Stimulated activated naive B cell treated with anti-CD40 and anti-IgM and Interleukin-4, amounts not matched to agents 10 μg/mL and 1 μg/mL and 100 μg/mL, for 72 hours (primary cell): ENCODE results near the gene MRPS18A.
A peak's percentile ranks its signal among the peaks of the same experiment; 100 is the strongest.

Experiments
- ATAC-seq, 2 donors: fragments of 150-1000 bp; cut with Tn5 transposase; replicated peaks; 2 replicates each; pipeline ENCODE4 v1.10.0; 2021; ENCODE audit warnings: moderate library complexity in 1 of 2
- DNase-seq: peaks from one replicate; pipeline ENCODE4 v3.0.0; 2021
- H3K27ac Mint-ChIP-seq: one replicate; pipeline ENCODE4 v1.8.0; 2022; ENCODE audit warnings: mild to moderate bottlenecking, mixed read lengths
- H3K27me3 Mint-ChIP-seq, 2 donors: one replicate each; pipeline ENCODE4 v1.8.0; 2022; ENCODE audit warnings: mixed read lengths in 2 of 2
- H3K36me3 Mint-ChIP-seq, 2 donors: one replicate each; pipeline ENCODE4 v1.8.0; 2022; ENCODE audit warnings: mixed read lengths in 2 of 2, mild to moderate bottlenecking in 1 of 2
- H3K4me1 Mint-ChIP-seq, 2 donors: one replicate each; pipeline ENCODE4 v1.8.0; 2022; ENCODE audit warnings: mixed read lengths in 2 of 2, mild to moderate bottlenecking in 1 of 2
- H3K4me3 Mint-ChIP-seq, 2 donors: one replicate each; pipeline ENCODE4 v1.8.0; 2022; ENCODE audit warnings: mild to moderate bottlenecking in 2 of 2, mixed read lengths in 2 of 2, moderate library complexity in 1 of 2
- H3K9me3 Mint-ChIP-seq, 2 donors: one replicate each; pipeline ENCODE4 v1.8.0; 2022; ENCODE audit warnings: mixed read lengths in 2 of 2, mild to moderate bottlenecking in 1 of 2

The MRPS18A gene

DNA sequence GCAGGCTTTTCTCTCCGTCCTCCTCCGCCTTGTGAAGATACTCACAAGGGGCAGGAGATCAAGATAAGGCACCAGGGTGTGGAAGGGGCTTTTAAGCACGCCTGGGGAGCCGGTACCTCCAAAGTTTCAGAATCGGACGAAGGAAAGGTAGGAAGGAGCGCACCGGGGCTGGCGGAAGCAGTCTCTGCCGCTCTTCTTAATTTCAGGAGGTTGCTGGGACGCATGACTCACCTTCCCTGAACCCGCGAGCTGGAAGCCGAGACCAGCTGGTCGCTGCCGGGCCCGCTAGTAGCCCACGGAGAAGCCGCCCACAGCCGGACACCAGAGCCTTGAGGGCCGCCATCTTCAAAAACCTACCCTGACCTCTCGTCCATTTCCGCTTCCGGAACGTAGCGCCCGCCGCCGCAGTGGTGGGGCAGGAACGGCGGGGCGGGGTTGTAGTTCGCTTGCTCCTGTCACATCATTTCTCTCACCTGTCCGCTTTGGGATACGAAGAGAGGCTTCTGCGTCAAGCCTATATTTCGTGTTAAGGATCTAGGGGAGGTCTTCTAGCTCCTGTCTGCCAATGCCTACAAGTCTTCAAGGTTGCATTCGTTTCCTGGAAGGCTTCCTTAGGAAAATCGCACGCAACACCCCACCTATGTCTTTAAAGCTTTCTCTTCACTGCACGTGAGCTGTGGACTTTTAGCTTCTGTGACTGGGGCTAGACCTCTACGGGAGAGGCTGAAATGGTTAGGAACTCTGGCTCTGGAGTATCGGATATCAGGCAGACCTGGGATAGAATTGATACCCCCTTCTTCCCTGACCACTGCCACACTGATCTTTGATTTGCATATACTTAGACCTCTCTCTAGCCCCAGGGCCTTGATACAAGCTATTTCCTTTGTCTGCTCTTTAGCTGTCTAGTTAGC, at the start of gene MRPS18A:
TSS of gene MRPS18A (minus strand) at position 355 of the 911 bp plus-strand sequence. CDS start at position 343, 12 bp downstream.
- peak within 1 kb of the TSS; percentile 91 for H3K27ac Mint-ChIP-seq
- H3K27me3 Mint-ChIP-seq: no peaks in the 10 kb centered on the region
- peak within 1 kb of the TSS; percentile 87 to 93 for H3K4me3 Mint-ChIP-seq
- DNase-seq (peak; percentile 74), ATAC-seq (peak; percentile 92 to 97)
- no peaks in the 10 kb centered on the region for H3K9me3 Mint-ChIP-seq
- peaks cover 27 to 44% of the 10 kb centered on the region in 2 donors for H3K4me1 Mint-ChIP-seq
- peaks cover 3 to 16% of the 10 kb centered on the region in 2 donors for H3K36me3 Mint-ChIP-seq

GRCh38 chr6:43736844-43737243, 49.3 kb upstream of the MRPS18A start:
- H3K36me3 Mint-ChIP-seq: no peaks in the 10 kb centered on the region
- peaks cover 22 to 25% of the 10 kb centered on the region in 2 donors for H3K4me1 Mint-ChIP-seq
- DNase-seq (no peak), ATAC-seq (no peak)
- no peaks in the 10 kb centered on the region for H3K27me3 Mint-ChIP-seq
- peaks cover 0 to 4% of the 10 kb centered on the region in 2 donors for H3K9me3 Mint-ChIP-seq
- no peak overlapping the region for H3K4me3 Mint-ChIP-seq
- no peak overlapping the region for H3K27ac Mint-ChIP-seq

GRCh38 chr6:43736211-43736786, 48.7 kb upstream of the MRPS18A start:
- H3K4me3 Mint-ChIP-seq: no peak overlapping the region
- H3K27me3 Mint-ChIP-seq: no peaks in the 10 kb centered on the region
- no peak overlapping the region for H3K27ac Mint-ChIP-seq
- H3K4me1 Mint-ChIP-seq: peaks cover 22 to 25% of the 10 kb centered on the region in 2 donors
- H3K36me3 Mint-ChIP-seq: no peaks in the 10 kb centered on the region
- H3K9me3 Mint-ChIP-seq: peaks cover 4 to 7% of the 10 kb centered on the region in 2 donors
- DNase-seq: no peak
- no peak for ATAC-seq

- Mint-ChIP-seq H3K27me3 (no peaks in the 10 kb centered on the region), H3K36me3 (no peaks in the 10 kb centered on the region), H3K4me1 (peaks cover 22 to 23% of the 10 kb centered on the region in 2 donors), H3K9me3 (peaks cover 8 to 9% of the 10 kb centered on the region in 2 donors), H3K27ac (no peak overlapping the region), H3K4me3 (no peak overlapping the region)
- DNase-seq (no peak), ATAC-seq (no peak)
These were observed 48.1 kb upstream of the MRPS18A start for GRCh38 chr6:43735642-43736199.

DNA sequence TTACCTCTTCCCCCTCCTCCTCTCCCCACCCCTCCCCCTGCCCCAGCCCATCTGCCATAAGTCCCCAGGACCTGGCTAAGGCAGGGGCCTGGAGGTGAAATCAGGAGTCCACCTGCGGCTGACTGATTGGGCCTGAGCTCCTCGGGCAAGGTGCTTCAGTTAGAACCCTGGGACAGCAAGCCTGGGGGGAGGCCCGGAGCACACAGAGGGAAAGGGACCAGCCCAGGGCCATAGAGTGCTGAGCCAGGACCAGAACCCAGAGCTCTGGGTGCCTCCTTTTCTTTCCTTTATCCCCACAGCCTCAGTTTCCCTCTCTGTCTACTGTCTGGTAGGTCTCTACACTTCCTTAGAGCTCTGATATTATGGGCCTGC, 46.7 kb upstream of the MRPS18A start:
- Mint-ChIP-seq H3K27ac (no peak overlapping the region), H3K36me3 (no peaks in the 10 kb centered on the region), H3K4me3 (peak overlapping the region in 1 of 2 donors; percentile 26), H3K27me3 (no peaks in the 10 kb centered on the region), H3K9me3 (peaks cover 11 to 13% of the 10 kb centered on the region in 2 donors), H3K4me1 (peaks cover 18 to 19% of the 10 kb centered on the region in 2 donors)
- peak; percentile 7 to 20 for ATAC-seq
- DNase-seq: no peak

DNA sequence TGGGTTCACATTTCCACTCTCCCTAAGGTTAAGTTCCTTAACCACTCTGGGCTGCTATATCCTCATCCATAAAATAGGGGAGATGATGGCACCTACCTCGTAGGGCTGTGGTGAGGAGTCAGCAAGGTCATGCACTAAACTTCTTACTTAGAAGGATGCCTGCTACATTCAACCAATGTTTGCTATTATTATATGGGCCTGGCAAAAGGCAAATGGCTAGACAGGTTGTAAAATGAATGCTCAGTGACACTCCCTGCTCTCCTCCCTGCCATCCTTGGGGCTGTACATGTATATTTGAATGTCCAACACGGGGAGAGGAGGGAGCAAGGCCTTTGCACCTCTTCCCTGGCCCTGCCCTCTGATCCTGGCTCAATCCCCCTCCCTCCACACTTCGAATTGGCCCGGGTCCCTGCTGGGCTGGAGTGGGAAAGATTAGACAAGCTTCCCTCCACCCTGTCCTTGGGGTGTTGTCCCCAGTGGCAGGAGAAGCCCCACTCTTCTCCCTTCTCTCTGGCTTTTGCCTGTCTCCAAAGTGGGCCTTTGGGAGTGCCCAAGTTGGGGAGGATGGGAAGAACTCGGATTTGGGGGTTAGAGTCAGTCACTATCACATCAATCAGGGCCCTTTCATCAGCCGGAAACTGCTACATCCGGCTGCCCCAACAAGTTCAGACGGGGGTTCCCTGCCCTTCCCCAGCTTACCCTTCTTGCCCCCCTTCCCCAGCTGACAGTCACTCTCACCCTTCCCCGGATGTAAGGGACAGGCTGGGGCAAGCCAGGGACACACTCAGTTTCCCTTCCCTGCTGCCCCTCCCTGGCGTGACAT, 46.1 kb upstream of the MRPS18A start:
- DNase-seq (no peak), ATAC-seq (peak; percentile 60 to 77)
- peaks cover 18 to 19% of the 10 kb centered on the region in 2 donors for H3K4me1 Mint-ChIP-seq
- no peak overlapping the region for H3K4me3 Mint-ChIP-seq
- no peaks in the 10 kb centered on the region for H3K27me3 Mint-ChIP-seq
- H3K27ac Mint-ChIP-seq: peak overlapping the region; percentile 77
- peaks cover 11 to 13% of the 10 kb centered on the region in 2 donors for H3K9me3 Mint-ChIP-seq
- no peaks in the 10 kb centered on the region for H3K36me3 Mint-ChIP-seq

GRCh38 chr6:43730634-43731033, 43.0 kb upstream of the MRPS18A start:
- Mint-ChIP-seq H3K9me3 (peaks cover 11 to 13% of the 10 kb centered on the region in 2 donors), H3K4me3 (no peak overlapping the region), H3K36me3 (no peaks in the 10 kb centered on the region), H3K4me1 (peaks cover 16% of the 10 kb centered on the region in 2 donors), H3K27ac (no peak overlapping the region), H3K27me3 (peaks cover 8 to 11% of the 10 kb centered on the region in 2 donors)
- no peak for ATAC-seq
- no peak for DNase-seq

- Mint-ChIP-seq H3K36me3 (no peaks in the 10 kb centered on the region), H3K9me3 (peaks cover 11 to 13% of the 10 kb centered on the region in 2 donors), H3K27me3 (peaks cover 8 to 14% of the 10 kb centered on the region in 2 donors), H3K4me1 (peaks cover 24% of the 10 kb centered on the region in 2 donors), H3K27ac (no peak overlapping the region), H3K4me3 (no peak overlapping the region)
- ATAC-seq: no peak
- no peak for DNase-seq
These were observed 41.9 kb upstream of the MRPS18A start for GRCh38 chr6:43729537-43729936.

DNA sequence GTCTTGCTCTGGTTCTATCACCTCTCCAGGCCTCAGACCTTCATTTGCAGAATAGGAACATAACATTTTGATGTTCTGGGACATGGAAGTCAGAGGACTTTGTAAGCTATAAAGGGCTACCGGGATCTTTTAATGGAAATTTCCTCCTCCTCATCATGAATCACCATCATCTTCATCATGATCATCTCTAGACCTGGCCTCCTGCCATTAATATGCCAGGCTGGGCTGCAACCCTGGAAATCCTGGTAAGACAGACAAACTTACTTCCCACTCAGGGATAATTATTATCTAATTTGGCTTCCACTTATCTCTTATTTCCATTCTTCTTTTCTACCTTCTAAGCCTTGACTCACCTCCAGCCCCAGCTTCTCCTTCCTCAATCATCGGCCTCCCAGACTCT, 41.0 kb upstream of the MRPS18A start:
- Mint-ChIP-seq H3K27ac (no peak overlapping the region), H3K4me1 (peaks cover 20 to 24% of the 10 kb centered on the region in 2 donors), H3K36me3 (no peaks in the 10 kb centered on the region), H3K27me3 (peaks cover 11 to 14% of the 10 kb centered on the region in 2 donors), H3K9me3 (peaks cover 11 to 13% of the 10 kb centered on the region in 2 donors), H3K4me3 (no peak overlapping the region)
- no peak for DNase-seq
- no peak for ATAC-seq

DNA sequence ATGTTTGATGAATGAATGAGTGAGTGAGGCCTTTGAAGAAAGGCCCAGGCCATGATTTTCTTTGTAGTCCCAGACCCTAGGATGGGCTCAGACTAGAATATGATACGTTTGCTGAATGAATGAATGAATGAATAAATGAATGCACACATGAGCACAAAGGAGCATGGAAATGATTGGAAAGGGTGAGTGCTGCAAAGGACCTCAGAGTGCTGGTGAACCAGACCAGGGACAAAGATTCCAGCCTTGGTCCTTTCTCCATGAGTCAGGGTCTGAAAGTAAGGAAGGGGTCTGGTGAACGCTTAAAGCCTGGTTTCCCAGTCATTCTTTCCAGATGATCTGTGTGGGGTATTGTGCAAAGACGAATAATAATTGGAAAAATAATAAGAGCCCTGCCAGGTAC, 40.0 kb upstream of the MRPS18A start:
- no peaks in the 10 kb centered on the region for H3K36me3 Mint-ChIP-seq
- no peak for ATAC-seq
- H3K4me3 Mint-ChIP-seq: no peak overlapping the region
- H3K4me1 Mint-ChIP-seq: peaks cover 20 to 25% of the 10 kb centered on the region in 2 donors
- peaks cover 14 to 19% of the 10 kb centered on the region in 2 donors for H3K27me3 Mint-ChIP-seq
- no peak overlapping the region for H3K27ac Mint-ChIP-seq
- peaks cover 11 to 13% of the 10 kb centered on the region in 2 donors for H3K9me3 Mint-ChIP-seq
- DNase-seq: no peak

DNA sequence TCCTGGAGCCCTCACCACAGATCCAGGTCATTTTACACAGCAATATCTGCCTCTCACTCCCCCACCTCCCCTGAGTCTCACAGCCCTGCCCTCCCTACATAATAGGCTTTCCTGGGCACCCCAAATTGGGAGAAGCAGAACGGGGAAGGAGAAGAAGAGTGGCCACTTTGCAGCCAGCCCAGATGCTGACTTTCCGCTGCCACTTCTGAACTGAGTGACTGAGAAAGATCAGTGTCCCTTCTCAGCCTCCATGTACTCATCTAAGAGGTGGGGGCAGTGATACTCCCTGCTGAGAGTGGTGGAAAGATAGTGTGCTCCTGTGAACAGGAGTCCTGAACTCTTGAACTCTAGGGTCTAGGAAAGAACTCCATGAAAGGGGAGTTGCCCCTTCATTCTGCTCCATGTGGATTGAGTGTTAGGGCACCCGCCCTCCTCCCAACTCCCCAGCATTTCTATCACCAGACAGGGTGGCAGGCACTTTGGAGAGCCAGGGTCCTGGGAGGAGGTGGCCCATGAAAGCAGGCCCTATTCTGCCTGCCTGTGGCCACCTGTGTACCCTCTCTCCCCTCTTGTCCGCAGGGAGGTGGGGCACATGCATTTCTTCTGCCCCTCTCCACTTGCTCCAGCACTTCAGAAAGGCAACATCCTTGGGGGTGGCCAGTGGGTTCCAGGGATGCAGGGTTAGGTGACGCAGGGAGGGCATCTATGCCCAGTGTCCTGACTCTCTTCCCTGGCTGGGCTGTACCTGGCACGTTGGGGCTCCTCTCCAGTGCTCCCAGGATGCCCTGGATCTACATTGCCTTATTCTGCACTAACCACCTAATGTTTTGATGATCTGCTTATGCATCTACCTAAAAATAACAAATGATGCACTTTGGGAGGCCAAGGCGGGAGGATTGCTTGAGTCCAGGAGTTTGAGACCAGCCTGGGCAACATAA, 38.3 kb upstream of the MRPS18A start:
- no peak overlapping the region for H3K27ac Mint-ChIP-seq
- peaks cover 4 to 5% of the 10 kb centered on the region in 2 donors for H3K9me3 Mint-ChIP-seq
- peak overlapping the region; percentile 25 to 43 for H3K4me3 Mint-ChIP-seq
- peaks cover 20 to 25% of the 10 kb centered on the region in 2 donors for H3K4me1 Mint-ChIP-seq
- ATAC-seq (no peak), DNase-seq (no peak)
- H3K27me3 Mint-ChIP-seq: peaks cover 14 to 19% of the 10 kb centered on the region in 2 donors
- H3K36me3 Mint-ChIP-seq: no peaks in the 10 kb centered on the region

GRCh38 chr6:43724914-43725642, 37.5 kb upstream of the MRPS18A start:
- H3K4me1 Mint-ChIP-seq: peaks cover 20 to 25% of the 10 kb centered on the region in 2 donors
- peak; percentile 69 for DNase-seq
- H3K36me3 Mint-ChIP-seq: no peaks in the 10 kb centered on the region
- H3K27ac Mint-ChIP-seq: peak overlapping the region; percentile 28
- peaks cover 17 to 21% of the 10 kb centered on the region in 2 donors for H3K27me3 Mint-ChIP-seq
- peak overlapping the region; percentile 25 to 43 for H3K4me3 Mint-ChIP-seq
- no peaks in the 10 kb centered on the region for H3K9me3 Mint-ChIP-seq
- ATAC-seq: peak; percentile 85 to 88
